Measurements from ENCODE around the gene RABGEF1. TPM values are rescaled to one million over a fixed set of nuclear protein-coding genes. Genes with fewer than 3 reads are reported as not detected.

Gene RABGEF1
- total and polyA plus RNA-seq, 2 donors (not counting 1 experiment from before 2014, with no cell fraction given): 41.6 to 47.9 TPM

DNA sequence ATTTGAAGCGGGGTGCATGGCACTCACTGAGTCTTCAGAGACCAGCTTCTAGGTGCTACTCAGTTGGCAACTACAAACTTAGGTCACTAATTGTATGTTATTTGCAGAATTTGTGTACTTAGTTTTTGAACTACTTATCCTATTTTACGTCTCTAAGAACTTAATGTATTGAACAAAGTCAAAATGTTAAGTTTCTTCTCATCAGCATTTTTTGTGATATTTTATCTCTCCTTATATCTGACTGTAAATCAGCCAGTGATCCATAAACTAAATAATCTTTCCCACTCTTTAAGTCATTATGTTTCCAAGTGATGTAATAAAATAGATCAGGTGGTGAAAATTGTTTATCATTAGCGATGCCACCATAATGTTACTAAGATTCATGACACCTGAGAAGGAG is 120.2 kb downstream of the RABGEF1 start:
- no peaks in the 10 kb centered on the region for H4K20me1 ChIP-seq (ENCODE audit: control insufficient read depth, extremely low read depth, insufficient read depth, low read length)
- H2AFZ ChIP-seq (ENCODE audit: low read length): no peak overlapping the region
- no peaks in the 10 kb centered on the region for H3K79me2 ChIP-seq (ENCODE audit: control insufficient read depth, insufficient read depth, low read length)
- no peak overlapping the region for H3K9ac ChIP-seq (ENCODE audit: insufficient read depth, low read length)
- H3K4me2 ChIP-seq (ENCODE audit: extremely low read depth, insufficient read depth, low read length): no peak overlapping the region
- H3K4me1 ChIP-seq (ENCODE audit: control insufficient read depth, extremely low read depth, insufficient read depth, low read length): no peaks in the 10 kb centered on the region
- H3K27ac ChIP-seq (ENCODE audit: insufficient read depth, low read length): no peak overlapping the region
- no peak for TF ChIP-seq EZH2 (IDR thresholded peaks at IDR 0.05; ENCODE audit: low read length, missing control alignments)
- TF ChIP-seq, protein P1, sequence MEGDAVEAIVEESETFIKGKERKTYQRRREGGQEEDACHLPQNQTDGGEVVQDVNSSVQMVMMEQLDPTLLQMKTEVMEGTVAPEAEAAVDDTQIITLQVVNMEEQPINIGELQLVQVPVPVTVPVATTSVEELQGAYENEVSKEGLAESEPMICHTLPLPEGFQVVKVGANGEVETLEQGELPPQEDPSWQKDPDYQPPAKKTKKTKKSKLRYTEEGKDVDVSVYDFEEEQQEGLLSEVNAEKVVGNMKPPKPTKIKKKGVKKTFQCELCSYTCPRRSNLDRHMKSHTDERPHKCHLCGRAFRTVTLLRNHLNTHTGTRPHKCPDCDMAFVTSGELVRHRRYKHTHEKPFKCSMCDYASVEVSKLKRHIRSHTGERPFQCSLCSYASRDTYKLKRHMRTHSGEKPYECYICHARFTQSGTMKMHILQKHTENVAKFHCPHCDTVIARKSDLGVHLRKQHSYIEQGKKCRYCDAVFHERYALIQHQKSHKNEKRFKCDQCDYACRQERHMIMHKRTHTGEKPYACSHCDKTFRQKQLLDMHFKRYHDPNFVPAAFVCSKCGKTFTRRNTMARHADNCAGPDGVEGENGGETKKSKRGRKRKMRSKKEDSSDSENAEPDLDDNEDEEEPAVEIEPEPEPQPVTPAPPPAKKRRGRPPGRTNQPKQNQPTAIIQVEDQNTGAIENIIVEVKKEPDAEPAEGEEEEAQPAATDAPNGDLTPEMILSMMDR (conservative IDR thresholded peaks at IDR 0.05 in 1 of 2, IDR thresholded peaks at IDR 0.05 in 1 of 2; ENCODE audit: low read depth in 1 of 2, low read length in 2 of 2): no peak
- H3K36me3 ChIP-seq (ENCODE audit: control insufficient read depth, insufficient read depth, low read length): no peaks in the 10 kb centered on the region
- no peaks in the 10 kb centered on the region for H3K27me3 ChIP-seq (ENCODE audit: control insufficient read depth, insufficient read depth, low read length)
- no peaks in the 10 kb centered on the region for H3K9me3 ChIP-seq (ENCODE audit: control insufficient read depth, insufficient read depth, low read depth, low read length)
- H3K4me3 ChIP-seq (replicated peaks in 1 of 4; ENCODE audit: control extremely low read depth in 1 of 4, insufficient read depth in 1 of 4, low read depth in 3 of 4, low read length in 4 of 4): no peak overlapping the region
- no peak for DNase-seq (ENCODE audit: low read depth in 2 of 2)

Other genes with a start within 250 kb of the RABGEF1 start
- gene KCTD7, start 111.9 kb upstream of the RABGEF1 start, total RNA-seq: 7.4 and 15.2 TPM in 2 replicates
- 10.4 and 17.4 TPM in 2 replicates for gene KCTD7, start 111.9 kb upstream of the RABGEF1 start, polyA plus RNA-seq
- gene TMEM248, start 180.5 kb downstream of the RABGEF1 start, total RNA-seq: 59.6 and 65.7 TPM in 2 replicates
- 162 and 220 TPM in 2 replicates for gene TMEM248, start 180.5 kb downstream of the RABGEF1 start, polyA plus RNA-seq